GM18499 (cell line): Measurements from ENCODE around the gene SLC25A25.

Experiments
- ATAC-seq: cut with Tn5 transposase; IDR thresholded peaks from one replicate; pipeline ENCODE4 v1.9.1; 2021; ENCODE audit warnings: moderate number of reproducible peaks; ENCODE audit not compliant: insufficient read depth, unreplicated experiment

SLC25A25 gene

GRCh38 chr9:128049843-128050242 is 18.2 kb upstream of the SLC25A25 start:
- ATAC-seq: no peak

DNA sequence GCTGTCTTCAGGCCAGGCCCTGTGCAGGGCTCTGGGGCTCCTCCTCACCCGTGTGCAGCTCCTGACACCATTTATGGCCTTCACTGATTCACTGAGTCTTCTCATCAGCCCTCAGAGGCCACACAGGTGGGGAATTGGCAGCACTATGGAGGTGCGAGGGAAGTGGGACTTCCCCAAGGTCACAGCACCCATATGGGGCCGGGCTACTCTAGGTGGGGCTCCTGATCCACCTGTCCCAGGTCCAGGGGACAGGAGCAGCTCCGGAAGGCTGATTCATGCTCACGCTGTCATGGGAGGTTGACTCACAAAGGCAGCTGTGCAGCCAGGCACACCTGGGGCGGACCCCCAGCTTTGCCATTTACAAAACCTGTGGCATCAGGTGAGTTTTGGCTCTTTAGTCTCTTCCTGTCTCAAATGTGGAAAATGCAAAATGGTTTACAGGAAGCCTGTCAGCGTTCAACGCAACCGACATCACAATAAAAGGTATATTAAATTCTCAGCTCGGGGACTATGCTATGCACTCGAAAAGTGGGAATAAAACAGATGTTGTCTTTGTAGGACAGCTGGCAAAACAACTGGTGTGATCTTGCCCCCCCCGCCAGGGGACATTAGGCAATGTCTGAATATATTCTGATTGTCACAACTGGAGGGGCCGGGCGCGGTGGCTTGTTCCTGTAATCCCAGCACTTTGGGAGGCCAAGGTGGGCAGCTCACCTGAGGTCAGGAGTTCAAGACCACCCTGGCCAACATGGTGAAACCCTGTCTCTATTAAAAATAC is 15.9 kb upstream of the SLC25A25 start:
- ATAC-seq: no peak

GRCh38 chr9:128053560-128053959 is 14.5 kb upstream of the SLC25A25 start:
- ATAC-seq: no peak

- ATAC-seq: no peak
These were observed 13.9 kb upstream of the SLC25A25 start for GRCh38 chr9:128054087-128054486.

GRCh38 chr9:128055344-128056040 is 12.5 kb upstream of the SLC25A25 start:
- no peak for ATAC-seq

GRCh38 chr9:128056086-128056485 is 11.9 kb upstream of the SLC25A25 start:
- ATAC-seq: no peak

DNA sequence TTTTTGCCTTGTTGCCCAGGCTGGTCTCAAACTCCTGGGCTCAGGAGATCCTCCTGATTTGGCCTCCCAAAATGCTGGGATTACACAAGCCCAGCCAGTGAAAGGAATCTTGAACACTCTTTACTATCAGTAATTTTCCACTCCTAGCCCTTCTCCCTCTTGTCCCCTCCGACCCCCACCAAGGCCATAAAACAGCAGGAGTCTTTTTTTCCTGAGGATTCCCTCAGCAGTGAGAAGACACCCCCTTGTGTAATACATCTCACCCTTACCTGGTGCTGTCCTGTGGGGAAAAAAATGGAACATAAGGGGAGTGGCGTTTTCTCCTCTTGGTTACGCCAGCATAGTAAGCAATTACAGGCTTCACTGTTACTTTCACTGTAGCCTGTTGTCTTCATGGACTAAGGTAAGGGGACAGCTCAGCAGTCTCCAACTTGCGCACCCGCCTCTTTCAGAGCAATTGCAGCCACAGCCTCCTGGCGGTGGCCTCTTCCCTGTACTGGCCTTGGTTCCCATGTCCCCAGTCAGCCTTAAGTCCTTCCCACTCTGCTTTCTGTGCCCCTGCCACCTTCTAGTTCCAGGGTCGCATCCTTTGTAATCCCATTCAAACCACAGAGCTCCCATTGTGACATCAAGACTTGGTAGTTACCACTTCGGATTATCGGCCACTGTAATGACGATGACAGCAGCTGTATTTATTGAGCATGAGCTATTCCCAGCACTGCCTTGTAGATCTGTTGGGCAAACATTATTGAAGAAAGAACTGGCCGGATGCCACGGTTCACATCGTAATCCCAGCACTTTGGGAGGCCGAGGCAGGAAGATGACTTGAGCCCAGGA is 10.9 kb upstream of the SLC25A25 start:
- ATAC-seq: no peak

GRCh38 chr9:128057724-128058409 is 10.2 kb upstream of the SLC25A25 start:
- no peak for ATAC-seq

DNA sequence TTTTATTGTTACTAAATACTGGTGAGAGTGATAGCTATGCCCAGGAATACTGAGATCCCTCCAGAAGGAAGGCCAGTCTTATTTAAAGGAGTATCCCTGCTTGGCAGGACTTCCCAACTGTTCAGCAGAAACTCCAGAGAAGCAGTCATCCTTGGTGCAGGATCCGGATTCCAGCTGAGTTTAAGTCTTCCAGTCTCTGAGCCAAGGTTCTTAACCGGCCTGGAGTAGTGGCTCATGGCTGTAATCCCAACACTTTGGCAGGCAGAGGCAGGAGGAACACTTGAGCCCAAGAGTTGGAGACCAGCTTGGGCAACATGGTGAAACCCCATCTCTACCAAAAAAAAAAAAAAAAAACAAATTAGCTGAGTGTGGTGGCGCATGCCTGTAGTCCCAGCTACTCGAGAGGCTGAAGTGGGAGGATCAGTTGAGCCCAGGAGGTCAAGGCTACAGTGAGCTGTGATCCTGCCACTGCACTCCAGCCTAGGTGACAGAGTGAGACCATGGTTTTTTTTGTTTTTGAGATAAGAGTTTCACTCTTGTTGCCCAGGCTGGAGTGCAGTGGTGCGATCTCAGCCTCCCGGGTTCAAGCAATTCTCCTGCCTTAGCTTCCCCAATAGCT is 8.6 kb upstream of the SLC25A25 start:
- no peak for ATAC-seq

GRCh38 chr9:128061275-128061960 is 6.6 kb upstream of the SLC25A25 start:
- no peak for ATAC-seq

- ATAC-seq: no peak
These were observed 5.8 kb upstream of the SLC25A25 start for GRCh38 chr9:128062279-128062678.

GRCh38 chr9:128062846-128063831 is 4.9 kb upstream of the SLC25A25 start:
- no peak for ATAC-seq

GRCh38 chr9:128065907-128066712 is 1.9 kb upstream of the SLC25A25 start:
- ATAC-seq: no peak

- ATAC-seq: peak; percentile 68
These were observed 1.1 kb upstream of the SLC25A25 start, which contains the start of gene NAIF1 for GRCh38 chr9:128066713-128067644. Gene NAIF1 (minus strand): TSS chr9:128067320. CDS start chr9:128067101, 219 bp downstream.

- no peak for ATAC-seq
These were observed 564 bp downstream of the SLC25A25 start for GRCh38 chr9:128068386-128069205.
